ENCODE data around the gene FBXW8.
A peak's percentile ranks its signal among the peaks of the same experiment; 100 is the strongest.

The FBXW8 gene

GRCh38 chr12:116887897-116888296 is 22.9 kb upstream of the FBXW8 start:
- no peak for DNase-seq

GRCh38 chr12:116890330-116890729 is 20.4 kb upstream of the FBXW8 start:
- DNase-seq, result no peak

GRCh38 chr12:116891019-116891418 is 19.7 kb upstream of the FBXW8 start:
- DNase-seq, result no peak

DNA sequence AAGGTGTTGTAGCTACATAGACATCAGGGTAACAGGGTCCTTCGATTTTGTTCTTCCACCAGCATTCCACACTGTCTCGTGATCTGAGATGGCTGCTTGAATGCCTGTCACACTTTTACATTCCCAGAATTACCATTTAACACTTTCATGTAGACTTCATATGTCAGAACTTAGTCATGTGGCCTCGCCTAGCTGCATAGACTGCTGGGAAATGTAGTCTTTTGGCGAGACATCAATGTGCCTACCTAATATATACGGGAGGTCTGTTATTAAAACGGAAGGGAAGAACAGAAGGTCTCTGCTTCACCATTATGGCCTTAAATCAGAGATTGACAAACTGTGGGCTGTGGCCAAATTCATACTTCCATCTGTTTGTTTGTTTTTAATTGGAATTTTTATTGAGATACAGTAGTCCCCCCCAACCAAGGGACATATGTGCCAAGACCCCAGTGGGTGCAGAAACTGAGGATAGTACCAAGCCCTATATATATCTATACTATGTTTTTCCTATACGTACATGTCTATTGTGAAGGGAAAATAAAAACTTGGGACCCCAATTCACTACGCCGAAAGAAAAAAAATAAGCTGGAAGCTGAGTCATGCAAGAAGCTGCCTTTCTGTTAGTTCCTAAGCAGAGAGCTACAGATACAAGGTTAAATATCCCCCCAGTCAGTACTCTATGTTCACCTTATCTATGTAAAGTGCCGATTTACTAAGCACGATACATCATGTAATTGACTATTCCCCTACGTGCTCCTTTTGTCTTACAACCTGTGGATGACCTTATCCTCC is 18.2 kb upstream of the FBXW8 start:
- no peak for DNase-seq

DNA sequence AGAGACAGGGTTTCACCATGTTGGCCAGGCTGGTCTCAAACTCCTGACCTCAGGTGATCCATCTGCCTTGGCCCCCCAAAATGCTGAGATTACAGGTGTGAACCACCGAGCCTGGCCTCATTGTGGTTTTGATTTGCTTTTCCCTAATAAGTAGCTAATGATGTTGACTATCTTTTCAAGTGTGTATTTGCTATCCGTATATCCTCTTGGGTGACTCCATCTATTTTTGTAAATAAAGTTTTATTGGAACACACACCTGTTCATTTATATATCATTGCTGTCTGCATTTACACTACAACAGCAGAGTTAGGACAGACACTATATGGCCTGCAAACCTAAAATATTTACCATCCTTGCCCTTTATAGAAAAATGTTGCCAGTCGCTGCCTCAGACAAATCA is 15.8 kb upstream of the FBXW8 start:
- DNase-seq, result no peak

DNA sequence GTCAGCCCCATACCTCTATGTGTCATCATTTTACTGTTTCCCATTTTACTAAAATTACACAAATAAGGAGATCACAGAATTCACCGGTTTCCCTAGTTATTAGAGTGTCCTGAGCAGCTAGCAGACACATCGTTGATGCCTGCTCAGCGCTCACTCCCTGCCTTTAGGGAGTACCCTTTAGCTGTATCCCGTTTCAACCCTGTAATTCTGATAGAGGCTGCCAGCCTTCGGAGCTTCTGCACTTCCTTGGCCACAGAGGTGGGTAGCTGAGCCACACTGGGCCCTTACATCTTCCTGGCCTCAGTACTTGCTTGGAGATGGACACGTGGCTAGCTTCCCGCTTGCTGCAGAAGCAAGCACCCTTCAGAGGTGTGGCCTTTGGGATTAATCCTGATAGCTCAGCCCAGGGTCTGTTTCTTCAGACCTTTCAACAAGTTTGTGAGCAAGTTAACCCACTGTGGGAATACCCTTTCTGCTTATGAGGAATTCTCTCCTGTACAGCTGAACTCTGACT is 14.3 kb upstream of the FBXW8 start:
- DNase-seq, result no peak

GRCh38 chr12:116897476-116897875 is 13.3 kb upstream of the FBXW8 start:
- no peak for DNase-seq

DNA sequence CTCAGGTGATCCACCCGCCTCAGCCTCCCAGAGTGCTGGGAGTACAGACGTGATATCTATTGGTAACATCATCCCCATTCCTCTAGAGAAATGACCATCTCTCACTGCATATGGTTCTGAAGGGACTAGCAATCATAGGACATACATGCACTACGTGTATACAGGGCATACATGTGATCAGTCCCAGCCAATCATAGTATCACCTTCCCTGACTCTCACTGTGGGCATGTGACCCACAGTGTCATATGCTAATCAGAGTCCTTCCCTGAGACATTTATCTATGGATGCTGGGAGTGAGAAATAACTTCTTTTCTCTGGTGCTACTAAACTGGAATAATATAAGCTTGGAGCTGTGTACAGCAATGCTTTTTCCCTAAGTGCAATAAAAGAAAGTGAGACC is 12.1 kb upstream of the FBXW8 start:
- no peak for DNase-seq

GRCh38 chr12:116901612-116902011 is 9.1 kb upstream of the FBXW8 start:
- no peak for DNase-seq

DNA sequence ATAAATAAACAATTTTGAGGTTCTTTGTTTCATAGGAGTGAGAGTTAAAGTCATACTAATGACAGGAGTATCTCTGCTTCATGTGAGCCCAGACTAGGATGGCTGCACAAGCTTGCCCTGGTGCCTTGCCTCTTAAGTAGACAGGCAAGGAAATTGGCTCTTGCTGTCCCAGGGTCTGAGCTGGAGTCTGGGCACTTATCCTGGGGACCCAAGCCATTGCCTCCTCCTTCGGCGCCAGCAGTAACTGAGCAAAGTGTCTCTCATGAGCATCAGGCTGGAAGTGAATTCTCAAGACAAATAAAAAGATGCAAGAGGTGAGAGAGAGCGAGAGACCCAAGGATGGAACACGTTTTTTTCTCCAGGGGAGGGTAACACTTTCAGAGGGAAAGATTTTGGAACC is 6.9 kb upstream of the FBXW8 start:
- no peak for DNase-seq

DNA sequence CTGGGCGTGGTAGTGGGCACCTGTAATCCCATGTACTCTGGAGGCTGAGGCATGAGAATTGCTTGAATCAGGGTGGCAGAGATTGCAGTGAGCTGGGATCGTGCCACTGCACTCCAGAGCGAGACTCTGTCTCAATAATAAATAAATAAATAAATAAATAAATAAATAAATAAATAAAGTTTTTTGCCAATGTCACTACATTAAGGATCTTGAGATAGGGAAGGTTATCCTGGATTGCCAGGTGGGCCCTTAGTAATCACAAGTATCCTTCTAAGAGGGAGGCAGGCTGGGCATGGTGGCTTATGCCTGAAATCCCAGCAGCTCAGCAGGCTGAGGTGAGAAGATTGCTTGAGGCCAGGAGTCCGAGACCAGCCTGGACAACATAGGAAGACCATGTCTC is 4.5 kb upstream of the FBXW8 start:
- DNase-seq, result no peak

GRCh38 chr12:116910280-116910644 is 488 bp upstream of the FBXW8 start:
- no peak for DNase-seq

- DNase-seq, result no peak
Measured at GRCh38 chr12:116915326-116915725, 4.6 kb downstream of the FBXW8 start.

GRCh38 chr12:116916122-116916521 is 5.4 kb downstream of the FBXW8 start:
- no peak for DNase-seq

DNA sequence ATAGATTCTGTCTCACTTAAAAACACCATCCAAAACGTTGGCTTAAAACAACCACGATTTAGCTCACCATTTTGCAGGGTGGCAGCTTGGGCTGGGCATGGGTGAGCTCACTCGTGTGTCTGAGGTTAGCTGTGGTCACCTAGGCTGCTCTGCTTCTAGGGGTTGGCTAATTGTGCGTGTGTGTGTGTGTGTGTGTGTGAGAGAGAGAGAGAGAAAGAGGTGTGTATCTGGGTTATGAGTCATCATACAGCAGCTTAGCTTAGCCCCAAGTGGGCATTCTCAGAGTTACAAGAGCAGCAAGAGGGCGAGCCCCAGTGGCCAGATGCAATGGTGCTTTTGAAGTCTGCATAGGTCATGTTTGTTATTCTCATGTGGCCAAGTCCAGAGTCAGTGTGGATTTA is 6.0 kb downstream of the FBXW8 start:
- DNase-seq, result peak; percentile 57

GRCh38 chr12:116918464-116918863 is 7.7 kb downstream of the FBXW8 start:
- DNase-seq, result no peak

DNA sequence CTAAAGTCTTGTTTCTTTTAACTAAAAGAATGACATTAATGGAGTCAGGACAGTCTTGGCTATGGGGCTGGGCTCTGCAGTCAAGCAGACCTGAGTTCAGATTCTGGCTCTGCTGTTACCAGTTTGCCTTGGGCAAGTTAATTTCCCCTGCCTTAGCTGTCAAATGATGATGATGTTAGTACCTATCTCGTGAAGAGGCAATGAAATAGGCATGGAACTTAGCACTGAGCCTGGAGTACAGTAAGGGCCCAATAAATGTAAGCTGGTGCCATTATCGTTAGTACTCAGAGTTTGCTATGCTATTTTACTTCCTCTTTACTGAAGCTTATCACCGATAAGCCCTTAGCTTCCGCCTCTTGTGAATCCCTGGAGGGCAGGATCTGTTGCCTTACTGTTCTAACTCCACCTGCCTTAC is 8.5 kb downstream of the FBXW8 start:
- DNase-seq, result no peak

DNA sequence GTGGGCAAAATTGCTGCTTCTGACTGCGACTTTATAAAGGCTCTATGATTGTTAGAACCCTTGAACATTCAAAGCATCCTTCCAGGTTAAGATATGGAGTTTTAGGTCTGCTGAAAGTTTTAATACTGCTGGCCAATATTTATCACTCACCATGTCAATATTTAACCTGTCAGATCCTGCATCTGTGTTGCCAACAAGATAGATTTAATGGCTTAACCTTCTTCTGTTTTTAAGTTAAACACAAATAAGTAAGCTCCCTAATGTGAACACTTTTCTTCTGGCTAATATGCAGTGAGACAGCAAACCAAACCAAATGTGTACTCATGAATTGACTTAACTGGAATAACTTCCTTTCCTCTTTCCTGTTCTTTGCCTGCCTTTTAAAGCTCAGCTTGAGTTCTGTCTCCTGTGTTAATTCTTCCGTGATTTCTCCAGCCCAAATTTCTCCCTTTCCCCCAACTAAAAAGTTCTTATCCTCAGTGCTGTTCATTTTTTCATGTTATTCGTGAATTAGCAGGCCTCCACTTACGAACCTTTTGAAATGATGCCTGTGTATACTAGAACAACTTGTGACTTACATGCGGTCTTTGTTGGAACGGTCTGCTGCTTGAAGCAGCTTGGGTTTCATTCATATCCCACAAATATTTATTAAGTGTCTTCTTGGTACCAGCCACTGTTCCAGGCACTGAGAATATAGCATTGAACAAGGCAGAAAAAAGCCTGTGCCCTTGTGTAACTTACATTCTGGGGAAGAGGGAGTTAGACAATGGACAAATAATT is 9.1 kb downstream of the FBXW8 start:
- no peak for DNase-seq

GRCh38 chr12:116920939-116921338 is 10.2 kb downstream of the FBXW8 start:
- DNase-seq, result no peak

DNA sequence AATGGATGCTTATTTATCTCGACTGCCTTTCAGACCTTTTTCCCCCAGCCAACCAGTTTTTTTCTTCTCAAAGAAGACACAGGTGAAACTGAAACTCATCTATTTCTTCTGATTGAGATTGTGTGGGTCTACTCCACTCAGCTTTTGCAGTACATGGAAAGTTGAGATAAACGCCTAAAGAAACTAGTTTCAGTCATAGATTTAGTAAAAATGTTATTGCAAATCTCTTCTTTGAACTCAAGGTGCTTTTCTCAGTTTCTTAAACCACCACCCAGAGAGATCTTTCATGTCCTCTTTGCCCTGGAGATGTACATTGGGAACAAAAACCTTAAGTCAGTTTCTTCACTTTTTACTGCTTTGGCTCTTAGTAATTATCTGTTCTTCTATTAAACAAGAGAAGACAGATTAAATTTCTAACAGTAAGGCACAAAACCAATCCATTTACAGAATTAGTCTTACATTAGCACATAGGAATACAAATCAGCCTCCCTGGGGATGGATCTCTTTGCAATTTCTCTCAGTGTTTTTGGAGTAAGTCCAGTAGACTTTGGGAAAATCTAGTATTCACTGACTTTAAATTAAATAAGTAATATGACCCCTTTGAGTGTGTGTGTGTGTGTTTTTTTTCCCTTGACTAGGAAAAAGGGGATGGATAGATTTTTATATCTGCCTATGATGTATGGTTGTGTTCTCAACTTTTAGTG is 11.6 kb downstream of the FBXW8 start:
- DNase-seq, result no peak

DNA sequence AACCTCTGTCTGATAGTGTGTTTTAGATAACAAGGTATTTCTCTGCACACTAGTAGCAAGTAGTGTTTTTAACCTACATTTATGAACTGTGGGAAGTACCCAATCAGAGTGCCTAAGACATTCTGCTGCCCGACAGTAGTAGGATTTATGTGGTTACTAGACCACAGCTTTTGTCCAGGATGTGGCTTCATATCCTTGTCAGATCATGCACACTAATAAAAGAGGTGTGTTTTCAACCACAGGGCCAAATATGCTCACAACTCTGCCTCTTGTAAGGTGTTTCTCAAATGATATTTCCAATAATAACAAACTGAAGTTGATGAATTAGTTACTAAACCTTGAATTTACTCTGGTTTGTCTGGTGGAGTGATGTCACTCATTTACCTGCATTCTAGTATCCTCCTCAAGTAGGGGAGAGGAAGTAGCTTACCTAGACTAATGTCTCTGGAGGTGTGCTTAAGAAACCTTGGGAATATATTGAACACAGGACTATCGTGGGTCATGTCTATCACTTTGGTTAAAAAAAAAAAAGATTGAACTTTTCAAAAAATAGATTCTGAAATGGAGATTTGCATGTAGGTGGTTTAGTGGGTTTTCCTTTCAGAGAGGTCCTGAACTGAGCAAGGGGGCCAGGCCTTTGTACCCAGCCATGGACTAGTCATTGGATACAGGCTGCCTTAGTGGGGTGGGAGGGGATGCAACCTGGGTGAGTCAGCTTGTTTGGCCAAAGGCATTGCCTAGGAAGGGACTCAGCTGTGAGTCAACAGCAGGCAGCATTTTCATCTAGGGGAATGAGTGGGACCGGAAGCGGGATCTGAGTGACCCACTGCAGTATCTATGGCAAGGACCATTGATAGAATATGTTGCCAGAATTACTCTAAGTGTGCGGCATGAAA is 14.1 kb downstream of the FBXW8 start:
- DNase-seq, result peak; percentile 62

All from activated CD8-positive, alpha-beta memory T cell treated with anti-CD3 and anti-CD28 coated beads, Interleukin-2, amount 50 U/mL, for 48 hours (primary cell).